Liver (tissue), 3 donors: ENCODE measurements around the gene DNHD1.

Experiments used
- CTCF ChIP-seq: fragments of 150-350 bp; IDR thresholded peaks from 2 replicates; pipeline ENCODE4 v1.5.1; 2017; ENCODE audit warnings: improper control_type of control experiment, low read depth, low read length; ENCODE audit not compliant: missing input control
- JUND ChIP-seq, 2 donors: IDR thresholded peaks; 2 replicates each; pipeline ENCODE4 v1.6.1; 2016; ENCODE audit warnings: antibody characterized with exemption in 2 of 2
- MAX ChIP-seq: IDR thresholded peaks from 2 replicates; pipeline ENCODE4 v1.6.1; 2016; ENCODE audit warnings: antibody characterized with exemption
- NR2F2 ChIP-seq: IDR thresholded peaks from 2 replicates; pipeline ENCODE4 v1.6.1; 2016; ENCODE audit warnings: antibody characterized with exemption
- RAD21 ChIP-seq, 2 donors: IDR thresholded peaks; 2 replicates each; pipeline ENCODE4 v1.6.1; 2016; ENCODE audit warnings: antibody characterized with exemption in 2 of 2, mild to moderate bottlenecking in 2 of 2
- REST ChIP-seq: IDR thresholded peaks from 2 replicates; pipeline ENCODE4 v1.6.1; 2016; ENCODE audit warnings: antibody characterized with exemption, mild to moderate bottlenecking
- SP1 ChIP-seq: IDR thresholded peaks from 2 replicates; pipeline ENCODE4 v1.6.1; 2018; ENCODE audit warnings: antibody characterized with exemption, mild to moderate bottlenecking
- TAF1 ChIP-seq: conservative IDR thresholded peaks from 2 replicates; pipeline ENCODE4 v1.6.1; 2016; ENCODE audit warnings: antibody characterized with exemption, mild to moderate bottlenecking
- YY1 ChIP-seq: IDR thresholded peaks from 2 replicates; pipeline ENCODE4 v1.6.1; 2016; ENCODE audit warnings: antibody characterized with exemption, mild to moderate bottlenecking
- TF ChIP-seq, protein P1 (sequence below): IDR thresholded peaks from 2 replicates; pipeline ENCODE4 v1.6.1; 2016; ENCODE audit warnings: antibody characterized with exemption
- donor health status: healthy.
- donor health status: healthy.

DNA sequence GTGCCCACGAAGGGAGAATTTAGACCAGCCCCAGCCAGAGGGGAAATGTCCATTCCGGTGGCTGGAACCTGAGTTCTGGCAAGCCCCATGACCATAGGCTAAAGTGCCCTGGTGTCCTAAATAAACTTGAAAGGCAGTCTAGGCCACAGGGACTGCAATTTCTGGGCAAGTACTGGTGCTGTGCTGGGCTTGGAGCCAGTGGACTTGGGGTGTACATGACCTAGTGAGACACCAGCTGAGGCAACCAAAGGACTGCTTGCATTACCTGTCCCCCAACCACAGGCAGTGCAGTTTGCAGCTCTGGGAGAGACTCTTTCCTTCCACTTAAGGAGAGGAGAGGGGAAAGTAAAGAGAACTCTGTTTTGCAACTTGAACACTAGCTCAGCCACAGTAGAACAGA, 82.6 kb downstream of the DNHD1 start:
- no peak for TF ChIP-seq CTCF
- TF ChIP-seq SP1 = no peak
- TF ChIP-seq, protein P1, sequence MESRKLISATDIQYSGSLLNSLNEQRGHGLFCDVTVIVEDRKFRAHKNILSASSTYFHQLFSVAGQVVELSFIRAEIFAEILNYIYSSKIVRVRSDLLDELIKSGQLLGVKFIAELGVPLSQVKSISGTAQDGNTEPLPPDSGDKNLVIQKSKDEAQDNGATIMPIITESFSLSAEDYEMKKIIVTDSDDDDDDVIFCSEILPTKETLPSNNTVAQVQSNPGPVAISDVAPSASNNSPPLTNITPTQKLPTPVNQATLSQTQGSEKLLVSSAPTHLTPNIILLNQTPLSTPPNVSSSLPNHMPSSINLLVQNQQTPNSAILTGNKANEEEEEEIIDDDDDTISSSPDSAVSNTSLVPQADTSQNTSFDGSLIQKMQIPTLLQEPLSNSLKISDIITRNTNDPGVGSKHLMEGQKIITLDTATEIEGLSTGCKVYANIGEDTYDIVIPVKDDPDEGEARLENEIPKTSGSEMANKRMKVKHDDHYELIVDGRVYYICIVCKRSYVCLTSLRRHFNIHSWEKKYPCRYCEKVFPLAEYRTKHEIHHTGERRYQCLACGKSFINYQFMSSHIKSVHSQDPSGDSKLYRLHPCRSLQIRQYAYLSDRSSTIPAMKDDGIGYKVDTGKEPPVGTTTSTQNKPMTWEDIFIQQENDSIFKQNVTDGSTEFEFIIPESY = no peak
- TF ChIP-seq NR2F2 = no peak
- no peak for TF ChIP-seq REST
- TF ChIP-seq RAD21 (IDR thresholded peaks at IDR 0.05) = no peak
- no peak for TF ChIP-seq YY1
- TF ChIP-seq JUND (IDR thresholded peaks at IDR 0.05) = no peak
- no peak for TF ChIP-seq MAX
- TF ChIP-seq TAF1 = no peak
